Measurements from ENCODE around the gene BNC2.

BNC2 gene

DNA sequence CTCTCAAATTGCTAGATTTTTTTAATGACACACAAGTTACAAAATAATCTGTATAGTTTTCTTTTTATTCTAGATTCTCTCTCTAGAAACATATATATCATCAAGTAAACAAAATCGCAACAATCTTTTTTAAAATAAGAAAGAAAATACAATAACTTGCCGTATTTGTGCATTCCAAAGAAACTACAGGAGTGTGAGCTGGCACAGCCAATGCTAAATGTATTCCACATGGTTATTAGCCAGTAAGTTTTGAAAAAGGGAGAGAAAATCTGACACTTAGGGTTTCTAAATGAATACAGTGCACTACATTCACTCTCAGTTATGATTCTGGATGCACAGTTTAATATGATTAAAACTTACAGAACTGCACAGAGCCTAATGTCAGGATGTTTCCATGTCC lies 117.9 kb downstream of the BNC2 start:
- Histone ChIP-seq H3K9me3 (ENCODE audit: control insufficient read depth, low read length) (no peaks in the 10 kb centered on the region), H3K36me3 (ENCODE audit: control insufficient read depth, insufficient read depth, low read length, severe bottlenecking) (no peaks in the 10 kb centered on the region), H3K4me1 (ENCODE audit: control insufficient read depth, insufficient read depth, low read length) (peaks cover 17% of the 10 kb centered on the region), H3K4me3 (ENCODE audit: low read length) (peak overlapping the region; percentile 74), H3K9ac (ENCODE audit: low read length) (peak overlapping the region; percentile 56), H3K27me3 (replicated peaks; ENCODE audit: control insufficient read depth, insufficient read depth, low read length) (no peaks in the 10 kb centered on the region)
- no peak for DNase-seq (ENCODE audit: low read depth)

- no peak overlapping the region for H3K4me3 ChIP-seq (ENCODE audit: low read length)
- H3K9me3 ChIP-seq (ENCODE audit: control insufficient read depth, low read length), result no peaks in the 10 kb centered on the region
- no peaks in the 10 kb centered on the region for H3K27me3 ChIP-seq (replicated peaks; ENCODE audit: control insufficient read depth, insufficient read depth, low read length)
- no peaks in the 10 kb centered on the region for H3K36me3 ChIP-seq (ENCODE audit: control insufficient read depth, insufficient read depth, low read length, severe bottlenecking)
- DNase-seq (ENCODE audit: low read depth), result no peak
- no peak overlapping the region for H3K9ac ChIP-seq (ENCODE audit: low read length)
- peaks cover 22% of the 10 kb centered on the region for H3K4me1 ChIP-seq (ENCODE audit: control insufficient read depth, insufficient read depth, low read length)
Observed at GRCh38 chr9:16750553-16750952, 119.9 kb downstream of the BNC2 start.

- DNase-seq (ENCODE audit: low read depth), result no peak
- H3K36me3 ChIP-seq (ENCODE audit: control insufficient read depth, insufficient read depth, low read length, severe bottlenecking), result no peaks in the 10 kb centered on the region
- peaks cover 15% of the 10 kb centered on the region for H3K4me1 ChIP-seq (ENCODE audit: control insufficient read depth, insufficient read depth, low read length)
- no peak overlapping the region for H3K4me3 ChIP-seq (ENCODE audit: low read length)
- no peaks in the 10 kb centered on the region for H3K9me3 ChIP-seq (ENCODE audit: control insufficient read depth, low read length)
- no peaks in the 10 kb centered on the region for H3K27me3 ChIP-seq (replicated peaks; ENCODE audit: control insufficient read depth, insufficient read depth, low read length)
- no peak overlapping the region for H3K9ac ChIP-seq (ENCODE audit: low read length)
Observed at GRCh38 chr9:16745359-16745758, 125.1 kb downstream of the BNC2 start.

DNA sequence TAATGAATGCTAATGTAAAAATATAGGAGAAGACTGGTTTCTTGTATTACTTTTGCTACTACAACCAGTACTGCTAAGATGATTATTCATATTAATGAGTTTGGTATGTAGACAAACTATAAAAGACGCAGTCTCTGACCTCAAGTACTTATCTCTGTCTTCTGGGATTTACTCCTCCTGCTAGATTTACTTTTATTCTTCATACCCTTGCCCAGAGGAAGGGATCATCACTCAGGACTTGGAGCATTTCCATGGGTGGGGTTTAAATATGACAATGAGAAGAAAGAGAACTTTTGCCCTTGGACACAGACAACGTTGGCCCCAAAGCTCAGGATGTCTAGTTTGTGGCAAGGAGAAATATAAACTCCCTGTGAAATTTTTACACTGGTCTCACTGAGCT lies 126.1 kb downstream of the BNC2 start:
- no peak for DNase-seq (ENCODE audit: low read depth)
- Histone ChIP-seq H3K9ac (ENCODE audit: low read length) (no peak overlapping the region), H3K36me3 (ENCODE audit: control insufficient read depth, insufficient read depth, low read length, severe bottlenecking) (no peaks in the 10 kb centered on the region), H3K4me1 (ENCODE audit: control insufficient read depth, insufficient read depth, low read length) (peaks cover 15% of the 10 kb centered on the region), H3K4me3 (ENCODE audit: low read length) (no peak overlapping the region), H3K9me3 (ENCODE audit: control insufficient read depth, low read length) (no peaks in the 10 kb centered on the region), H3K27me3 (replicated peaks; ENCODE audit: control insufficient read depth, insufficient read depth, low read length) (no peaks in the 10 kb centered on the region)

DNA sequence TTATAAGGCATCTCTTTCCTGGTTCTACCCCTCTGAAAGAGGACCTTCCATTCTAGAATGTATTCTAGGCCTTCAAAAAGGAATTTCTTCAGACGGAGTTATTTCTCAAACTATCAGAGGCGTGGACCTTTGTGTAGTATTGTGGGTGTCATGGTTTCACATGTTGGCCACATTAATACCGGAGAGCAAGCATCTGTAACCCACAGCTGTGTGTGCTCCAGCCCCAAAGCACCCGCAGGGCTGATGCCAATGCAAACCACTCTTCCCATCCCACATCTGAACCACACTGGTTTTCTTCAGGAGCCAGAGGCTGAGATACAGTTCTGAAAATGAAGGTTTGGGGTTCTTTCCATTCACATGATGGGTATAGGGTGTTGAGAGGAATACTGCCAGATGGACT lies 127.1 kb downstream of the BNC2 start:
- Histone ChIP-seq H3K4me1 (ENCODE audit: control insufficient read depth, insufficient read depth, low read length) (peaks cover 15% of the 10 kb centered on the region), H3K27me3 (replicated peaks; ENCODE audit: control insufficient read depth, insufficient read depth, low read length) (no peaks in the 10 kb centered on the region), H3K36me3 (ENCODE audit: control insufficient read depth, insufficient read depth, low read length, severe bottlenecking) (no peaks in the 10 kb centered on the region), H3K9me3 (ENCODE audit: control insufficient read depth, low read length) (no peaks in the 10 kb centered on the region), H3K4me3 (ENCODE audit: low read length) (no peak overlapping the region), H3K9ac (ENCODE audit: low read length) (no peak overlapping the region)
- DNase-seq (ENCODE audit: low read depth), result no peak

DNA sequence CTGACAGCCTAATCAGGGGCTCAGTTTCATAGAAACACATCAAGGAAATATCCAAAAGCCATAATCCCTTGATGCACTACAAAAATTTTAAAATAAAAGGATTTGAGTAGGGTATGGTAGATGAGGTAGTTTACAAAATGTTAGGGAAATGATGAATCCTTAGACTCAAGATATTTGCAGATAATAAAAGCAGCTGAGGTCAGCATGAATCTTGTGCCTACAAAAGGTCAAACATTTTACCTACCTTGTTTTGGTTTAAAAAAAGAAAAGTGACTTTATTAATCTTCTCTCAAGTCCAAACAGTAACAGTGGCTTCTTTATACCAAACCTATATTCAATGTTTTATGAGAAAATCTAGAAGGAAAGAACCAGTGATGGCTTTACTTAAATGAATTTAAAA lies 135.5 kb downstream of the BNC2 start:
- Histone ChIP-seq H3K4me3 (ENCODE audit: low read length) (no peak overlapping the region), H3K4me1 (ENCODE audit: control insufficient read depth, insufficient read depth, low read length) (peaks cover 9% of the 10 kb centered on the region), H3K9ac (ENCODE audit: low read length) (no peak overlapping the region), H3K27me3 (replicated peaks; ENCODE audit: control insufficient read depth, insufficient read depth, low read length) (no peaks in the 10 kb centered on the region), H3K9me3 (ENCODE audit: control insufficient read depth, low read length) (no peaks in the 10 kb centered on the region), H3K36me3 (ENCODE audit: control insufficient read depth, insufficient read depth, low read length, severe bottlenecking) (peaks cover 4% of the 10 kb centered on the region)
- DNase-seq (ENCODE audit: low read depth), result no peak

DNA sequence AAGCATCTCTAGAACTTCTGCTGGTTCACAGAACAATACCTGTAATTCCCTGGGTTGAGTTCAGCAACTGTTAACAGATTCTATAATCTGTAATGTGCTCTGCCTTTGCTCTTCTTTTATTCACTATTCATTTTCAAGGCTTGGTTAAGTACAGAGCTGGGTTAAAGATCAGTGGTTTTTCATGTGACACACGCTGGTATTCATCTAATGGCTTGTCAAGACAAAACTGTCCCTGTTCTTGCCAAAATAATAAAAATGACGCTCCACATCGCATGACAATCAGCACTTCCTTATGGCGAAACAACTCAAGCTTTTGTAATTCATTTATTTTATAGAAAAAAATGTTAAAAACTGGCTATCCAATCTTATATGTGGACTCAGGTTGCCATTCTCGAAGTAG lies 137.9 kb downstream of the BNC2 start:
- H3K4me3 ChIP-seq (ENCODE audit: low read length), result no peak overlapping the region
- no peaks in the 10 kb centered on the region for H3K27me3 ChIP-seq (replicated peaks; ENCODE audit: control insufficient read depth, insufficient read depth, low read length)
- H3K36me3 ChIP-seq (ENCODE audit: control insufficient read depth, insufficient read depth, low read length, severe bottlenecking), result peaks cover 4% of the 10 kb centered on the region
- no peaks in the 10 kb centered on the region for H3K9me3 ChIP-seq (ENCODE audit: control insufficient read depth, low read length)
- no peak for DNase-seq (ENCODE audit: low read depth)
- H3K9ac ChIP-seq (ENCODE audit: low read length), result peak overlapping the region; percentile 21
- peaks cover 28% of the 10 kb centered on the region for H3K4me1 ChIP-seq (ENCODE audit: control insufficient read depth, insufficient read depth, low read length)

DNA sequence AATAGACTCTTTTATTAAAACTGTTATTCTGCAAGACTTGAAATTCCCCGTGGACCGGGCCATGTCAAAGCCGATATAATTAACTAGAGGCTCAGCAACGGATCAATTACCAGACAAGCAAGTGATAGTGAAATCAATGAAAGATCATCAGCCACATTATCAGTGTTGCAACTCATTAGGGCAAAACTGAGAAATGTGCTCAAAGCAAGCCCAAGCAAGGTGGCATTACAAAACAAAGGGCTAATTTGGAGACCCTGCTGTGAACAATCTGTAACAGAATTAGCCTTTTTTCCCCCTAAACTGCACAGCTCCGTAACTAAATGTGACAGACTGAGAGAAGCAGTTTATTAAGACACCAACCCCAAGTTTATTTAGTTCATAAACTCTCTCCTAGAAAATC lies 140.3 kb downstream of the BNC2 start:
- no peak for DNase-seq (ENCODE audit: low read depth)
- Histone ChIP-seq H3K36me3 (ENCODE audit: control insufficient read depth, insufficient read depth, low read length, severe bottlenecking) (peaks cover 4% of the 10 kb centered on the region), H3K27me3 (replicated peaks; ENCODE audit: control insufficient read depth, insufficient read depth, low read length) (no peaks in the 10 kb centered on the region), H3K4me3 (ENCODE audit: low read length) (no peak overlapping the region), H3K4me1 (ENCODE audit: control insufficient read depth, insufficient read depth, low read length) (peaks cover 35% of the 10 kb centered on the region), H3K9ac (ENCODE audit: low read length) (no peak overlapping the region), H3K9me3 (ENCODE audit: control insufficient read depth, low read length) (no peaks in the 10 kb centered on the region)

- Histone ChIP-seq H3K4me1 (ENCODE audit: control insufficient read depth, insufficient read depth, low read length) (peaks cover 38% of the 10 kb centered on the region), H3K36me3 (ENCODE audit: control insufficient read depth, insufficient read depth, low read length, severe bottlenecking) (peaks cover 4% of the 10 kb centered on the region), H3K4me3 (ENCODE audit: low read length) (no peak overlapping the region), H3K9me3 (ENCODE audit: control insufficient read depth, low read length) (no peaks in the 10 kb centered on the region), H3K9ac (ENCODE audit: low read length) (no peak overlapping the region), H3K27me3 (replicated peaks; ENCODE audit: control insufficient read depth, insufficient read depth, low read length) (no peaks in the 10 kb centered on the region)
- no peak for DNase-seq (ENCODE audit: low read depth)
Observed at GRCh38 chr9:16729651-16730050, 140.8 kb downstream of the BNC2 start.

DNA sequence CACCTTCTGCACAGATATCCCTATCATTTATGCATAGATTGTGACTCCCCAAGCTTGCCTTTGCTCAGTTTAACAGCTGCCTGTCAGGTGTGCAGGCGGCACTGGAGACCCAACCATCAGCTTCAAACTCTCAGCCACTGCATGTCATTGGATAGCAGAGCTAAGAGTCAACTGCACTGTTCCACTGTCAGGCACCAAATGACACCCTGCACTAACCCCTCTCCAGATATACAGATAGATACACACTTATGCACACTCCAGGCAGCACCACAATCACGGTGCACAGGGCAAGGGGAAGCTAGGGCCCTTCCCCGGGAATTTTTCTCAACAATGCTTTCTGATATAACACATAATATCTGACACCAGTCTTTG lies 142.3 kb downstream of the BNC2 start:
- peaks cover 48% of the 10 kb centered on the region for H3K4me1 ChIP-seq (ENCODE audit: control insufficient read depth, insufficient read depth, low read length)
- H3K27me3 ChIP-seq (replicated peaks; ENCODE audit: control insufficient read depth, insufficient read depth, low read length), result no peaks in the 10 kb centered on the region
- H3K9ac ChIP-seq (ENCODE audit: low read length), result peak overlapping the region; percentile 98
- no peak for DNase-seq (ENCODE audit: low read depth)
- no peaks in the 10 kb centered on the region for H3K36me3 ChIP-seq (ENCODE audit: control insufficient read depth, insufficient read depth, low read length, severe bottlenecking)
- peak overlapping the region; percentile 94 for H3K4me3 ChIP-seq (ENCODE audit: low read length)
- no peaks in the 10 kb centered on the region for H3K9me3 ChIP-seq (ENCODE audit: control insufficient read depth, low read length)

- H3K9me3 ChIP-seq (ENCODE audit: control insufficient read depth, low read length), result no peaks in the 10 kb centered on the region
- H3K4me1 ChIP-seq (ENCODE audit: control insufficient read depth, insufficient read depth, low read length), result peaks cover 53% of the 10 kb centered on the region
- no peaks in the 10 kb centered on the region for H3K27me3 ChIP-seq (replicated peaks; ENCODE audit: control insufficient read depth, insufficient read depth, low read length)
- H3K9ac ChIP-seq (ENCODE audit: low read length), result peak overlapping the region; percentile 98
- H3K36me3 ChIP-seq (ENCODE audit: control insufficient read depth, insufficient read depth, low read length, severe bottlenecking), result no peaks in the 10 kb centered on the region
- DNase-seq (ENCODE audit: low read depth), result peak; percentile 32
- H3K4me3 ChIP-seq (ENCODE audit: low read length), result peak overlapping the region; percentile 94
Observed at GRCh38 chr9:16727452-16728136, 142.9 kb downstream of the BNC2 start.

All from adipocyte (in vitro differentiated cells).